GM12875 (cell line): ENCODE measurements around the gene SPSB1.

Source experiments
- H3K4me3 ChIP-seq: one replicate; pipeline ENCODE4 v1.5.1; 2011; ENCODE audit warnings: low read depth, low read length, control low read depth
- TF ChIP-seq, protein P1 (sequence below): IDR thresholded peaks from 2 replicates; pipeline ENCODE4 v1.5.1; 2011; ENCODE audit warnings: low read depth, mild to moderate bottlenecking, control low read depth, inconsistent platforms, low read length, moderate library complexity, borderline replicate concordance; ENCODE audit not compliant: insufficient read depth

Gene SPSB1

DNA sequence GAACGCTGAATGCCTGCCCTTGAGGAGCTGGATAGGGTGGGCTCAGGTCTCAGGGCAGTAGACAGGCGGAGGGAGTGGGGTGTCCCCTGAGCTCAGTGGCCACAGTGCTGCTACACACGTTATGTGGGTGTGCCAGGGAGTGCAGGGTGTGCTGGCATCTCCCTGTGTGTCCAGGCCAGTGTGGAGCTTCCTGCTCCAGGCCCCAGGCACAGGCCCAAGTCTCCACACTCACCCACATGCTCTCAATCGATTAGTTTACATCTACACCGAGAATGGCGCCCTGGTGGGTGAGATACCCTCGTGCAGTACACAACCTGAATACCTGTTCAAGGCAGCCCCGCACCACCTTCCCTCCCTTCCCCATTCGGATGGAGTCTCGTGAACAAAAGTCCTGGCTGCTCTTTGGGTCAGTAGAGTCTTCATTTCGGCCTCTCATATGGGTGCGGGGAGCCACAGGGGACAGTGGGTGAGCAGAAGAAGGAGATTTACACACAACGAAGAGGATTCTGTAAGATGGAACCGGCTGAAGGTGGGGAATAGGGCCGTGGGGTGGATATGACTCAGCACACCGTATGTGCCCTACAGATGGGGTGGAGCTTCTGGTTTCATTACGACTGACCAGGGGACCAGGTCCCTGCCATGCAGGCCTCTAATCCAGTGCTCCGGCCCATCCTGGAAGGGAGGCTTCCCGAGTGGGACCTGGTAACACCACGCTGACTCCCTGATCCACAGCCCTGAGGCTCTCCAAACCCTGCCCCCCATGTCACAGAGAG lies 93.3 kb downstream of the SPSB1 start:
- TF ChIP-seq, protein P1, sequence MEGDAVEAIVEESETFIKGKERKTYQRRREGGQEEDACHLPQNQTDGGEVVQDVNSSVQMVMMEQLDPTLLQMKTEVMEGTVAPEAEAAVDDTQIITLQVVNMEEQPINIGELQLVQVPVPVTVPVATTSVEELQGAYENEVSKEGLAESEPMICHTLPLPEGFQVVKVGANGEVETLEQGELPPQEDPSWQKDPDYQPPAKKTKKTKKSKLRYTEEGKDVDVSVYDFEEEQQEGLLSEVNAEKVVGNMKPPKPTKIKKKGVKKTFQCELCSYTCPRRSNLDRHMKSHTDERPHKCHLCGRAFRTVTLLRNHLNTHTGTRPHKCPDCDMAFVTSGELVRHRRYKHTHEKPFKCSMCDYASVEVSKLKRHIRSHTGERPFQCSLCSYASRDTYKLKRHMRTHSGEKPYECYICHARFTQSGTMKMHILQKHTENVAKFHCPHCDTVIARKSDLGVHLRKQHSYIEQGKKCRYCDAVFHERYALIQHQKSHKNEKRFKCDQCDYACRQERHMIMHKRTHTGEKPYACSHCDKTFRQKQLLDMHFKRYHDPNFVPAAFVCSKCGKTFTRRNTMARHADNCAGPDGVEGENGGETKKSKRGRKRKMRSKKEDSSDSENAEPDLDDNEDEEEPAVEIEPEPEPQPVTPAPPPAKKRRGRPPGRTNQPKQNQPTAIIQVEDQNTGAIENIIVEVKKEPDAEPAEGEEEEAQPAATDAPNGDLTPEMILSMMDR = no peak
- no peak overlapping the region for H3K4me3 ChIP-seq

DNA sequence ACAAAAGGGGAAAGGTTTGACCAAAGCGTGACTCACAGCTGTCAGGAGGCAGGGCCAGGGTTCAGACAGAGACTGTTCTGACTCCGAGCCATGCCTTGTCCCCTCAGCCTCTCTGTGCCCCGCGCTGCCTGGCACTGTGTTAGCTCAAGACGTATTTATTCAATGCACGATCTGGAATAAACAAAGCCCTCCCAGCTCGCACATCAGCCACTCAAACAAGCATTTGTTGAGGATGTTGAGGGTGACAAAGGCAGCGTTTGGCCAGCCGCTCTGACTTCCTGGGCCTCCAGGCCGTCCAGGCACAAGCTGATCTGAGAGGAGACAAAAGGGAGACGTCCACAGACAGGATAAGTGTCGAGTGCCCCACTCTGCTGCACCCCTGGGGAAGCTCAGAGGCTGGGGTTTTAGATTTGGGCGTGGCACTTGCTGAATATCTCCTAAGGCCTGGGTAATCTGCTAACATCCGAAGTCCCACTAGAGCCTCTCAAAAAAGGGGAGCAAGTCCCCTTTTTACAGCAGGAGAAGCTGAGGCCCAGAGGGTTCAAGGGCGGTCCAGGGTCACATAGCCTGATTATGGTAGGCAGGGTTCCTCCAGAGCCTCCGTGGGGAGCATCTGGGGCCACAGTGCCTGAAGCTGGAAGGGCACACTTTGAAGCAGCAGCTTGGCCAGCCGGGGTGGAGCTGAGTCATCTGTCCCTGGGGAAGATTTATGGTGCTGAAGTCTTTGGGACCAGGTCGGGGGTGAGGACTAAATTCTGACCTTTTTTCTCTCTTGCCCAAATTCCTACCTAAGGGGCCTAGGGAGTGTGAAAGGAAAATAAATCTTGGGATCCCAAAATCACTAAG lies 95.9 kb downstream of the SPSB1 start:
- H3K4me3 ChIP-seq = no peak overlapping the region
- TF ChIP-seq, protein P1 = no peak

DNA sequence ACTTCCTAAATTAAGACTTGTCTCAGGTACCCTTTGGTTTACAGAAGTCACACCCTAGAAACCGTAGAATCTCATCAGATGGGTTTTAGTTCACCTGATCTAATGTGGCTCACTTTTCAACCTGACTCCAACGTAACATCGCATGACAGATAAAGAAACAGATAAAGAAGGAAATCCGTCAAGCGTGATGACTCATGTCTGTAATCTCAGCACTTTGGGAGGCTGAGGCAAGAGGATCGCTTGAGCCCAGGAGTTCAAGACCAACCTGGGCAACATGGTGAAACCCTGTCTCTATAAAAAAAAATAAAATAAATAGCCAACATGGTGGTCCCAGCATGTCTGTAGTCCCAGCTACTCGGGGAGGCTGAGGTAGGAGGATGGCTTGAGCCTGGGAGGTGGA lies 97.3 kb downstream of the SPSB1 start:
- TF ChIP-seq, protein P1 = no peak
- H3K4me3 ChIP-seq = no peak overlapping the region

DNA sequence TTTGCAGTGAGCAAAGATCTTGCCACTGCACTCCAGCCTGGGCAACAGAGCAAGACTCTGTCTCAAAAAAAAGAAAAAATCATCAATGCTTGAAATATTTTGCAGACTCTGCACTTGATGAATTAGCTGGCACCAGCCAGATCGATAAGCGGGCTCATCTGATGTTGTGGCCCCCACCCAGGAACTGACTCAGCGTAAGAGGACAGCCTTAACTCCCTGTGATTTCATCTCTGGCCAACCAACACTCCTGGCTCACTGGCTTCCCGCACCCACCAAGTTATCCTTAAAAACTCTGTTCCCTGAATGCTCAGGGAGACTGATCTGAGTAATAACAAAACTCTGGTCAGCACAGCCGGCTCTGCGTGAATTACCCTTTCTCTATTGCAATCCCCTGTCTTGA lies 98.9 kb downstream of the SPSB1 start:
- H3K4me3 ChIP-seq = no peak overlapping the region
- TF ChIP-seq, protein P1 = no peak

DNA sequence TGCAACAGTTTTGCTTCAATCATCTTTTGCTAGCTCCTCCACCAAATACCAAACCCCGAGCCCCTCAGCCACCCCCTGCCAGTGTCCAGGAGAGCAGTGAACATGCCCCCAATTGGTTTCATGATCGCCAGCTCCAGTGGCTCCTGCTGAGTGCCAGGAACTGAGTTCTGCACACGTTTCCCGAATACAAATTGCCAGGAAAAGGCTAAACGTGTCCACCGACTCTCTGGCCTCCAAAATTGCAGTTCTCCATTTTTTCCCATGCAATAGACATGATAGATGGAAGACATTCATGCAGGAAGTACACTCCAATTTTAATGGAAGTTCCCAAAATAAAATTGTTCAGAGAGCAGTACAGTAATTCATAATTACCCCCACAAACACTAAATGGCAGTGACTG lies 101.3 kb downstream of the SPSB1 start:
- TF ChIP-seq, protein P1 = no peak
- no peak overlapping the region for H3K4me3 ChIP-seq

DNA sequence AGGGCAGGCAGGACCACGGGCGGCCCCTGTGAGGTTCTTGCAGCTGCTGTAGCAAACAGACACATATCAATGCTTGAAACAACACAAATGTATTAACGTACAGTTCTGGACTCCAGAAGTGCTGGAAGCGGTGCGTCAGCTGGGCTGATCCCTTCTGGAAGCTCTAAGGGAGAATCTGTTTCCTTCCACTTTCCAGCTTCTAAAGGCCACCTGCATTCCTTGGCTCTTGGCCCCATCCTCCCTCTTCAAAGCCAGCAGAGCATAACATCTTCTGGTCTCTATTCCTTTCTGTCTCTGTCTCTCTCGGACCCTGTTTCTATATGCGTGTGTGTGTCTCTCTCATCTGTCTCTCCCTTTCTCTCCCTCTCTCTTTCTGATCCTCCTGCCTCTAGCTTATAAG lies 102.3 kb downstream of the SPSB1 start:
- H3K4me3 ChIP-seq = no peak overlapping the region
- TF ChIP-seq, protein P1 = no peak
